Measurements from ENCODE around the gene ZNF613.
"Not testable (repeated sequence)": the region's sequence is repeated elsewhere in the genome, so short reads cannot be mapped to it uniquely, and the experiment has no call there.

ZNF613 gene

DNA sequence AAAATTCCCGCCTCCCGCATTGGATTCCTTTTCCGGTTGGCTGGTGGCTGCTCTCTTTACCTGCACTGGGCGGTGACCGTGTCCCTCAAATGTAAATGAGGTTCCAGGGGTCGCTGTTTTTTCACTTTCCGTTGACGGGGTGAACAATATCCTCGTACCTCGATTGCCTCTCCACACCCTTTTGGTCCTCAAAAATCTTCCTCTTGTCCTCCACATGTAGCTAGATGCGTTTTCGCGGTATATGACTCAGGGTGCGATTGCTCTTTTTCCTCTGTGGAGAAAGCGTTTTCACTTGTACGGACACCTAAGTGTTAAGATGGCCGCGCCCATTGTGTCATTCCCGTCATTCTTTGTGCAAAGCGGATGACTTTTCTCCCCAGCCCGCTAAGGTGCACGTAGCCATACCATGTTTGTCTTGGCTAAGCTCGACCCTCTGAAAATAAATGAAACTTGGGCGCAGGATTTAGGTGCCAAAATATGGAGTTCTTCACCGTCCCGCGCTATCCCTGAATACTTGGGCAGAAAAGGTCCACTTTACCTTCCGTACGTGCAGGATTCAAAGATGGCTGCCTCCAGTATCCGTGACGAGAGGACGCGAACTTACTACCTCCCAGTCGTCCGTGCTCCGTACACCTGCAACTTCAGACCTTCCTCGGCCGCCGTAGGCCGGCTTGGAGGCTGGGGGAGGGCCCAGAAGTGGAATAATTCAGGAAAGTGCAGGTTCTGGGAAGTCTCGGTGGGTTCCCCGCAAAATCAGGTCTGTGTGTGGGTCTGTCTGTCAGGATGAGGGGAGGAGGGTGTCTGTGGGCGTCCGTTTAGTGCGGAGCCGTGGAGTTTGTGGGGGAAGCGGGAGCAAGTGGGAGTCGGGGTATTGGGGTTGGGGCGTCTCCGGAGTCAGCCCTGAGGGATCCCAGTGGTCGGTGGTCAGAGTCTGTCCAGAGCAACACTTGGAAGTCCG, at the start of gene ZNF613:
Gene ZNF613, plus strand, starts transcription at position 689 of the 958 bp plus-strand sequence. CDS start 8,749 bp downstream, outside the sequence.
- DNase-seq: peak; percentile 96

- no peak for DNase-seq
Measured at GRCh38 chr19:51882518-51882917, 44.8 kb upstream of the ZNF613 start.

- DNase-seq: no peak
Measured at GRCh38 chr19:51884713-51885112, 42.6 kb upstream of the ZNF613 start.

DNA sequence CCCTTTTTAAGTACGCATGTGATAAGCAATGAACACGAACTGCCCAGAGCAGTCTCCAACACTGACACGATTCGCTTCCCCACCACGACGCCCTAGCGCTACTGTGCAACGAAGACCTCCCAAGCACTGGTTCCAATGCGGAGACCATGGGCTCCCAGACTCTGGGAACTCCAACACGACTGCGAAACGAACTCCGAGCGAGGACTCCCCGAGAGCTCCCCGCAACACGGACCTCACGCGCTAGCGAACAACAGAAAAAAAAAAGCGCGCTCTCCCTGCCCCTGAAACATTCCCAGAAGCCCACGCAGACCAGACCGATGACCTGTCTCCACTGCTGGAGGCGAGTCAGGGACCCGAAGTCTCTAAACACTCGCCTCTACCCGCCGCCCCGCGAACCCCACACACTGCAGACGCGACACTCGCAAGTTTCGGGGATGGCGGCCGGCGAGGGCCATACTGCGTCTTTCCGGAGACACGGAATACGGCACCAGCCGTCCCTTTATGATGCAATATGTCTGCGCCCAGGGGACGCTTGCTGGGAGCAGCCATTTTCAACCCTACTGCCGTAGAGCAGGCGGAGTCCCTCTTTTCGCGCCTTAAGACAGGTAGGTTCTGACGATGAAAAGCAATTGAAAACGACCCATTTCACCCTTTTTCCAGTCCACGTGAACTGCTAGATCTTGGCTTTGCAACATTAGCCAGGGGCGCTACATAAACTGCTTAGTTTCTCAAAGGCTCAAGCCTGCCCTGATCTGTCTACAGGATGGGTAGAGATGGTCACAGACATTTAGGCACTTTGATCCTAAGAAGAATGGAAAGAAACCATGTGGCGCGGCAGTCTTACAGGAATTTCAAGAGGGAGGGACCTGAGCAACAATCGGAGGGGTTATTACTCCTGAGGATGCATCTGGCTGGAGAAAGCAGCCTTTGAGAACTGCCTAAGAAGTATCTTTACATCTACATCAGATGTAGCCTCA, 39.5 kb upstream of the ZNF613 start, which contains the start of gene ZNF577:
Gene ZNF577, minus strand, starts transcription at position 430 of the 977 bp plus-strand sequence. CDS start 7,569 bp downstream, outside the sequence.
- no peak for DNase-seq

DNA sequence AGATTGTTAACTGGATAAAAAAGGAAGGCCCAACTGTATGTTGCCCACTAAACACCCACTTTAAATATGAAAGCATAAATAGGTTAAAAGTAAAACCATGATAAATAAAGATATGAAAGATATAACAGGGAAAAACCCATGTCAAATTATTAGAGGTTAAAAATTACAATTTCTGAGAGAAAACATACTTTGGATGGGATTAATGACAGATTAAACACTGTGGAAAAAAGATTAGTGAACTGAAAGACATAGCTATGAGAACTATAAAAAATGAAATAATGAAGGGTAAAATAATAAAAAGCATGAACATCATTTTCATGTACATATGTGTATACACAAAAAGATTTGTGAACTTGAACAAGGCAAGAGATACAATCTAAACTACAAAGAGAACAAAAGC, 37.3 kb upstream of the ZNF613 start:
- DNase-seq: no peak

DNA sequence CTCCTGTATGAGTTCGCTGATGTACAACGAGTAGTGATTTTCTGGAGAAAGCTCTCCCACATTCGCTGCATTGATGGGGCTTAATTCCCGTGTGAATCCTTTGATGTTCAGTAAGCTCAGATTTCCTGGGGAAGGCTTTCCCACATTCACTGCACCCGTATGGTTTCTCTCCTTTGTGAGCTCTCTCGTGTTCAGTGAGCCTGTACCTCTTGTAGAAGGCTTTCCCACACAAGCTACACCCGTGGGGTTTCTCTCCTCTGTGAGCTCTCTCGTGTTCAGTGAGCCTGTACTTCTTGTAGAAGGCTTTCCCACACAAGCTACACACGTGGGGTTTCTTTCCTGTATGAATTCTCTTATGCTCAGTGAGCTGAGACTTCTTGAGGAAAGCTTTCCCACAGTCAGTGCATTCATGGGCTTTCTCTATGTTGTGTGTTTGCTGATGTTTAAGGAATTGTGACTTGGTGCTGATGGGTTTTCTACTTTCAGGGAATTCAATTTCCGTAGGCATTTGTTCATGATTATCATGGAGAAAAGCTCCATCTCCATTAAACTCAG, 36.0 kb upstream of the ZNF613 start:
- DNase-seq: no peak

- DNase-seq: no peak
Measured at GRCh38 chr19:51901860-51902259, 25.4 kb upstream of the ZNF613 start.

DNA sequence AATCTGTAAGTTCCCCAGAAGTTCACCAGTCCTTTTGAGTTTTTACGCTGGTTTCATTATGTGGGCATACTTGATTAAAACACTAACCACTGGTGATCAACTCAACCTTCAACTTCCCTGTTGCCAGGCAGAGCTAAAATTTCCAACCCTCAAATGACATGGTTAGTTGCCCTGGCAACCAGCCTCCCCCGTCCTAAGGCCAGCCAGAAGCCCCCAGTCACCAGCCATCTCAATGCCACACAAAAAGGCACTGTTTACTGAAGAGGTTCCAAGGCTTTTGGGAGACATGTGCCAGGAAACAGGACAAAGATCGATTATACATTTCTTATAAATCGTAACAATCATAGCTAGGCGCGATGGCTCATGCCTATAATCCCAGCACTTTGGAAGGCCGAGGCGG, 24.1 kb upstream of the ZNF613 start:
- no peak for DNase-seq

DNA sequence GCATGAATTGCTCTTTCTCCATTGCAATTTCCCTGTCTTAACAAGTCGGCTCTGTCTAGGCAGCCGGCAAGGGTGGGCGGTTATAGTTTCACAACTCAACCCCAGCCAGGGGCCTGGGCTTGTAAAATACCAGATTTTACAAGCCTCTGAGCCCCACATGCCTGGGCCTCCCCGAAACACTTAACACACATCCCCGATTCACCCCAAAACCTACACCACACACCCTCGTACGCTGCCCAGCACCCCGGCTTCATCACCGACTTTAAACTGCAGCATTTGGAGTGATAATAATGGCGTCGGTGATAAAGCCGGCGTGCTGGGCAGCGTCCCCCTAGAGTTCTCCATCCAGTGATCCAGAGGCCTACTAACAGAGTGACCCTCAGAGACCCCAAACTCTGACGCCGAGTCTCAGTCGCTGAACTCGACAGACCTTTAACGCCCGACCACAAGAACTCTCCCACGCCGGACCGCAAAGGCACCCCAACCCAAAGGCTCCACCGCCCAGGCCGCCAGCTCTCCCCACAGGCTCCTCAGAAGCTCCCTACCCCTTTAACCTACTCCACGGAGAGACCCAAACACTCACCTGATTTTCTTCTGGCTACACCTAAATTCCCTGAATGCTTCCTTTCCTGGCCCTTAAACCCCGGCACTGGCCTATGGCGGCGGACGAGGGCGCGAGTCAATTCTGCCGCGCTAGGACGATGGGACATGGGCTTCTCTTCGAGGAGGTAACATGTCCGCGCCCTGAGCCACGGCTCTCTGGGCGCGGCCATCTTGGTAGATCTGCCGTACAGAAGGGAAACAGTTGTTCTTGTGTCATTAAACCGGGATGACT, 22.7 kb upstream of the ZNF613 start, which contains the start of gene ZNF649:
Gene ZNF649, minus strand, starts transcription at position 687 of the 835 bp plus-strand sequence. CDS start 4,910 bp downstream, outside the sequence.
- DNase-seq: peak; percentile 87

GRCh38 chr19:51905206-51905605, 22.1 kb upstream of the ZNF613 start:
- DNase-seq: no peak

- DNase-seq: not testable (repeated sequence)
Measured at GRCh38 chr19:51905639-51906038, 21.6 kb upstream of the ZNF613 start.

GRCh38 chr19:51906108-51906507, 21.2 kb upstream of the ZNF613 start:
- not testable (repeated sequence) for DNase-seq

- not testable (repeated sequence) for DNase-seq
Measured at GRCh38 chr19:51907981-51908380, 19.3 kb upstream of the ZNF613 start.

GRCh38 chr19:51915324-51915867, 11.9 kb upstream of the ZNF613 start:
- no peak for DNase-seq

- no peak for DNase-seq
Measured at GRCh38 chr19:51916167-51916566, 11.1 kb upstream of the ZNF613 start.

DNA sequence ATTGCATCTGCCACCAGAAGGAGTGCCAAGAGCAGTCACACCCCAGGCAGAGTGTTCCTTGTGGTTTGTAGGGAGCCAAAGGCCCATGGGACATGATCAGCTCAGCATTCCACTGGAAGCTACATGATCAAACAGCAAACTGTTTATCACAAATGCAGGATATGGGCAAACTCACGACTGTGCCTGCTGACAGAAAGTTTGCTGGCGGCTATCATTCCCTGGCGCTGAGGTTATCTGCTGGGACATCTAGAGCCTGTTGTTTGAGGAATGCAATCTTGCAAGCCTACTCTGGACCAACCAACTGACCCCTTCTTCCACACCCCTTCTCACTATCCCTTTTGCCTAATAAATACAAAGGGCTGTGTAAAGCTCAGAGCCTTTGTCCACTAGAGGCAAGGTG, 7.7 kb upstream of the ZNF613 start:
- no peak for DNase-seq

- no peak for DNase-seq
Measured at GRCh38 chr19:51921949-51922348, 5.3 kb upstream of the ZNF613 start.

DNA sequence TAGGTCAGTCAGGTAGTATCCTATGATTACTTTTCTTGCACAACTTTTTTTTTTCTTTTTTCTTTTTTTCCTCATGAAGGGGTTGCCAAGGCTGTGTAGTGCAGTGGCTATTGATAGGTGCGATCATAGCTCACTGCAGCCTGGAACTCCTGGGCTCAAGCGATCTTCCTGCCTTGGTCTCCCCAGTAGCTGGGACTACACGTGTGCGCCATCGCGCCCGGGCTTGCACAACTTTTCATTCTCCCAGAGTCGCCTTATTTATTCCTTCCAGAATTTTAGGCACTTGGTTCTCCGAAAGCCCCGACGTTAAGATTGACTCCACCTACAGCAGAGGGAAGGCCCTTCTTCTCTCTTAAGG, 867 bp upstream of the ZNF613 start:
- DNase-seq: no peak

- no peak for DNase-seq
Measured at GRCh38 chr19:51927859-51928258, 587 bp downstream of the ZNF613 start.

DNA sequence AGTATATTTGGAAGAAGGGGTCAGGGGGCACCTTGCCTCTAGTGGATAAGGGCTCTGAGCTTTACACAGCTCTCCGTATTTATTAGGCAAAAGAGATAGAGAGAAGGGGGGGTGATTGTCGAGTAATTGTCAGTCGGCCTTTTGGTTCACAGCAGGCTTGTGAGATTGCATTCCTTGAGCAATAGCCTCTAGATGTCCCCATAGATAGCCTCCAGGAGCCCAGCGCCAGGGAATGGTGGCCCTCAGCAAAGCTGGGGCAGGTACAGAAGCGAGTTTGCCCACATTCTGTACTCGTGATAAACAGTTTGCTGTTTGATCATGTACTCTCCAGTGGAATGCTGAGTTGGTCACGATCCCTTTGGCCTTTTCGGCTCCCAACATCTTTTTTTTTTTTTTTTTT, 4.6 kb downstream of the ZNF613 start:
- no peak for DNase-seq

- no peak for DNase-seq
Measured at GRCh38 chr19:51938936-51939335, 11.7 kb downstream of the ZNF613 start.

All from NCI-H1105 treated with DMSO at 0.1 percent for 48 hours (cell line).